ENCODE data around the gene ISG20L2.

The ISG20L2 gene

GRCh38 chr1:156694690-156694962 is 33.9 kb downstream of the ISG20L2 start:
- TF ChIP-seq PPARA (CRISPR knock-in tag; IDR thresholded peaks at IDR 0.05; ENCODE audit: borderline replicate concordance) (no peak), GLIS3 (CRISPR knock-in tag; IDR thresholded peaks at IDR 0.05) (no peak), BACH2 (CRISPR knock-in tag; IDR thresholded peaks at IDR 0.05; ENCODE audit: borderline replicate concordance) (no peak), PATZ1 (CRISPR knock-in tag; IDR thresholded peaks at IDR 0.05; ENCODE audit: borderline replicate concordance) (no peak), CREB5 (CRISPR knock-in tag; IDR thresholded peaks at IDR 0.05; ENCODE audit: low read depth) (no peak), ESRRG (CRISPR knock-in tag; IDR thresholded peaks at IDR 0.05) (no peak), ZFP30 (CRISPR knock-in tag; IDR thresholded peaks at IDR 0.05) (no peak), TCF4 (CRISPR knock-in tag; IDR thresholded peaks at IDR 0.05; ENCODE audit: borderline replicate concordance) (no peak), ARNTL (CRISPR knock-in tag; IDR thresholded peaks at IDR 0.05; ENCODE audit: borderline replicate concordance, low read depth) (no peak), SNAI2 (CRISPR knock-in tag; IDR thresholded peaks at IDR 0.05) (no peak), ZC3H10 (CRISPR knock-in tag; IDR thresholded peaks at IDR 0.05) (no peak)
- ATAC-seq: no peak

GRCh38 chr1:156693848-156694689 is 34.5 kb downstream of the ISG20L2 start:
- peak; percentile 43 for ATAC-seq

GRCh38 chr1:156692925-156693847 is 35.4 kb downstream of the ISG20L2 start:
- no peak for ATAC-seq
- TF ChIP-seq PATZ1 (CRISPR knock-in tag; IDR thresholded peaks at IDR 0.05; ENCODE audit: borderline replicate concordance): no peak
- no peak for TF ChIP-seq ARNTL (CRISPR knock-in tag; IDR thresholded peaks at IDR 0.05; ENCODE audit: borderline replicate concordance, low read depth)
- TF ChIP-seq ZNF565 (CRISPR knock-in tag; conservative IDR thresholded peaks at IDR 0.05; ENCODE audit: low read depth): no peak
- TF ChIP-seq CSRNP3 (CRISPR knock-in tag; IDR thresholded peaks at IDR 0.05): no peak
- TF ChIP-seq PPARA (CRISPR knock-in tag; IDR thresholded peaks at IDR 0.05; ENCODE audit: borderline replicate concordance): no peak
- no peak for TF ChIP-seq TSHZ2 (CRISPR knock-in tag; IDR thresholded peaks at IDR 0.05)
- TF ChIP-seq TOX (CRISPR knock-in tag; IDR thresholded peaks at IDR 0.05; ENCODE audit: borderline replicate concordance): no peak
- no peak for TF ChIP-seq ZNF8 (CRISPR knock-in tag; IDR thresholded peaks at IDR 0.05)
- TF ChIP-seq ZC3H10 (CRISPR knock-in tag; IDR thresholded peaks at IDR 0.05): no peak

More at GRCh38 chr1:156693848-156694689, 34.5 kb downstream of the ISG20L2 start:
- TF ChIP-seq ARNTL (CRISPR knock-in tag; IDR thresholded peaks at IDR 0.05; ENCODE audit: borderline replicate concordance, low read depth) (no peak), CSRNP3 (CRISPR knock-in tag; IDR thresholded peaks at IDR 0.05) (no peak), RARB (CRISPR knock-in tag; IDR thresholded peaks at IDR 0.05) (no peak), BACH2 (CRISPR knock-in tag; IDR thresholded peaks at IDR 0.05; ENCODE audit: borderline replicate concordance) (no peak), POU6F1 (CRISPR knock-in tag; IDR thresholded peaks at IDR 0.05; ENCODE audit: borderline replicate concordance, low read depth) (no peak)

Data from SK-N-SH treated with all-trans-retinoic acid at 6 μM for 48 hours (cell line).